ENCODE results near the gene LMNA.
"Not testable (repeated sequence)": the region's sequence is repeated elsewhere in the genome, so short reads cannot be mapped to it uniquely, and the experiment has no call there.

Gene LMNA

GRCh38 chr1:156121457-156121856, 6.9 kb downstream of the LMNA start:
- peaks cover 50% of the 10 kb centered on the region for H3K4me1 ChIP-seq
- no peaks in the 10 kb centered on the region for H3K9me3 ChIP-seq
- TF ChIP-seq CTCF (IDR thresholded peaks at IDR 0.05; ENCODE audit: low read depth, low read length): no peak
- no peak for DNase-seq
- H3K36me3 ChIP-seq: peaks cover 14% of the 10 kb centered on the region; the same call in 1 of the 2 replicates
- no peak overlapping the region for H3K4me3 ChIP-seq (ENCODE audit: low read depth, low read length)
- H3K27me3 ChIP-seq: no peaks in the 10 kb centered on the region

DNA sequence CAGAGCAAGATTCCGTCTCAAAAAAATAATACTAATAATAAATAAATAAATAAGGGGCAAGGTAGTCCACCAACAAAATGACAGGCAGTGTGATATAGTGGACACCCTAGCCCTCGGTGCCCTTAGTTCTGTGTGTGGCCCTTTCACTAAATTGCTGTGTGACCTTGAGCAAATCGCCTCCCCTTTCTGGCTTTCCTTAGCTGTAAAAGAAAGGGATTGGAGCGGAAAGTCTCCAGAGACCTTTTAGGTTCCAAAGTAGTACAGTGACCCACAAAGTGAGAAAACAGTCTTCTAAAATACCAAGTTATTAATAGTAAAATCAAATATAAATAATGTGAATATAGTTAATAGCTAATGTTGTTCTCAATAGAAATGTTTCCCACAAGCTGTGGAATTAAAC, 7.6 kb downstream of the LMNA start:
- no peaks in the 10 kb centered on the region for H3K9me3 ChIP-seq
- no peak for DNase-seq
- no peaks in the 10 kb centered on the region for H3K27me3 ChIP-seq
- H3K36me3 ChIP-seq: peaks cover 14% of the 10 kb centered on the region; the same call in 1 of the 2 replicates
- peak overlapping the region; percentile 8; the same call in 1 of the 2 replicates for H3K4me3 ChIP-seq (ENCODE audit: low read depth, low read length)
- peaks cover 56% of the 10 kb centered on the region for H3K4me1 ChIP-seq
- TF ChIP-seq CTCF (IDR thresholded peaks at IDR 0.05; ENCODE audit: low read depth, low read length): no peak

DNA sequence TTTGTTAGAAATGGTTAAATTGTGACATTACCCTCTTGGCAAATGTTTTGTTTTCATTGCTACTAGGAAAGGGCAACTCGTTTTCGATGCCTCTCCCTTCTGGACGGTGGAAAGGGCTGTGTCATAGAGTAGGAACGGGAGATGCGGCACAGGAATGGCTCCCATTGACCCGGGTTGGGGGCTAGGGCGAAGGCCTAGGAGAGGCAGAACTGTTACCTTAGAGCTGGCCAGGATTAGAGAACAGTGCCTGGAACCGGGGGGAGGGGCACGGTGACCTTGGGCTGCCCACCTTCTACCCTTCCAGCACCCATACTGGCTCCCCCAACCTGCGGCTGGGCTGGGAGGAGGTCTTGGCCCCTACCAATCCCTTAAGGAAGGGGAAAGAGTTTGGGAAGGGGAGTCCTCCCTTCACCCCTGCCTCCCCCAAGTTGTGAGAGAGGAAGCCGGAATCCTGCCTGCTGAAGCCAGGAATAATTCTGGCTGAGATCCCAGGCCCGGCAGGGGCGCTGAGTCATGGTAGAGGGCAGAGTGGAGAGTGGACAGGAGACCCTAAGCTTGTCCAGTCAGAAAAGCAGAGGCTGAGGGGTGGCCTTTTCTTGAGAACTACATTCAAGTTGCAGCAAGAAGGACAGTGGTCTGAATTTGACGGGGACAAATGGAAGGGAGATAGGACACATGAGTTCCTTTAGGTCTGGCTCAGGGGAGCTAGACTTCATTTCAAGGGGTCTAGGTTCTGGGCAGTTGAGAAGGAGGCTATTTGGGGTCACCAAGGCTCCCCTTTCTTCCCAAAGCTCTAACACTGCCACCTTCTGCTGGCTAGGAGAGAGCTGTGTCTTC, 8.2 kb downstream of the LMNA start:
- H3K9me3 ChIP-seq: no peaks in the 10 kb centered on the region
- peaks cover 15% of the 10 kb centered on the region for H3K36me3 ChIP-seq
- H3K4me1 ChIP-seq: peaks cover 57% of the 10 kb centered on the region
- peak overlapping the region; percentile 8 for H3K4me3 ChIP-seq (ENCODE audit: low read depth, low read length)
- H3K27me3 ChIP-seq: no peaks in the 10 kb centered on the region
- TF ChIP-seq CTCF (IDR thresholded peaks at IDR 0.05; ENCODE audit: low read depth, low read length): no peak
- DNase-seq: peak; percentile 66

GRCh38 chr1:156123356-156124196, 9.1 kb downstream of the LMNA start:
- peak; percentile 44 for TF ChIP-seq CTCF (IDR thresholded peaks at IDR 0.05; ENCODE audit: low read depth, low read length)
- no peaks in the 10 kb centered on the region for H3K9me3 ChIP-seq
- peak overlapping the region; percentile 8 for H3K4me3 ChIP-seq (ENCODE audit: low read depth, low read length)
- peaks cover 59% of the 10 kb centered on the region for H3K4me1 ChIP-seq
- peak; percentile 96 for DNase-seq
- no peaks in the 10 kb centered on the region for H3K27me3 ChIP-seq
- peaks cover 11% of the 10 kb centered on the region for H3K36me3 ChIP-seq

DNA sequence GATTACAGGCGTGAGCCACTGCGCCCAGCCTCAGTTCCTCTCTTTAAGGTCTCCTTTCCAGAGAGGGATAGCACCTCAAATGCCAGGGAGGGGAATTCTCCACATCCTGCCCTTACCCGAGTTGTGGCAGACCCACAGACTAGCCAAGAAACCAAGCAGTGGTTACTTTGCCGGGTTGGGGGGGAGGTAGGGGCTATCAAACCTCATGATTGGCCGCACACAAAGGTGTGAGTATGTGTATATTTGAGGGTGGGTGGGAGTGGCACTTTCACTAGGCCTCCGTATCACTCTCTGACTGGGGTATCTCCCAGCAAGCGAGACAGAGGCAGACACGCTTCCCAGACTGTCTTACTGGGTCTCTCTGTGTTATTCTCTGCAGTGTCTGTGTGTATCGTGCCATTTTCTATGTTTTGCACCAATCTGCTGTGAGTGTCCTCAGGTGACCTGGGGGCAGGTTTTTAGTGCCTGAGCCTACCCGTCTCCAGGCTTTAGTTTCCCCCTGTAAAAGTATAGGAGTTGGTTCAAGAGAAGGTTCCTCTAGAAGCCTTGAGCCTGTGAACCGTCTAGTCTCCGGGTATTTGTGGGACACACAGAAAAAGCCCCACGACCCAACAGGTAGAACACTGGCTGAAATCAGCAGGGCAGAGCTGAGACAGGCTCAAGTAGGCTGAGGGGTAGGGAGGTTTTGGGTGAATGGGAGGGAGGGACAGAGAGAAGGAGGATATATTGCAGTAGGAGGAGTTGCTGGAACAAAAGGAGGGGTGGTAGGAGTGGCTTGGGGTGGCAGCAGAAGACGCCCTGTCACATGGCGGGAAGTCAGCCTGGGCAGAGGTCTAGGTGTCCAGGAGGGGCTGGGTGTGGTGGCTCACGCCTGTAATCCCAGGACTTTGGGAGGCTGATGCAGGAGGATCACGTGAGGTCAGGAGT, 10.3 kb downstream of the LMNA start:
- TF ChIP-seq CTCF (IDR thresholded peaks at IDR 0.05; ENCODE audit: low read depth, low read length): no peak
- H3K4me3 ChIP-seq (ENCODE audit: low read depth, low read length): no peak overlapping the region
- peaks cover 69% of the 10 kb centered on the region for H3K4me1 ChIP-seq
- no peaks in the 10 kb centered on the region for H3K9me3 ChIP-seq
- DNase-seq: no peak
- H3K36me3 ChIP-seq: peaks cover 9% of the 10 kb centered on the region
- no peaks in the 10 kb centered on the region for H3K27me3 ChIP-seq

DNA sequence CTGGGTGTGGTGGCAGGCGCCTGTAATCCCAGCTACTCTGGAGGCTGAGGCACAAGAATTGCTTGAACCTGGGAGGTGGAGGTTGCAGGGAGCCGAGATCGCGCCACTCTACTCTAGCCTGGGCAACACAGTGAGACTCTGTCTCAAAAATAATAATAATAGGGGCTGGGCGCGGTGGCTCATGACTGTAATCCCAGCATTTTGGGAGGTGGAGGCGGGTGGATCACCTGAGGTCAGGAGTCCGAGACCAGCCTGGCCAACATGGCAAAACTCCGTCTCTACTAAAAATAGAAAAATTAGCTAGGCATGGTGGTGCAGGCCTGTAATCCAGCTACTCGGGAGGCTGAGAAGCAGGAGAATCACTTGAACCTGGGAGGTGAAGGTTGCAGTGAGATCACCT, 11.0 kb downstream of the LMNA start:
- DNase-seq: not testable (repeated sequence)
- H3K4me1 ChIP-seq: peaks cover 70% of the 10 kb centered on the region

More for the DNA sequence above, 11.0 kb downstream of the LMNA start:
- H3K36me3 ChIP-seq; H3K4me3 ChIP-seq (ENCODE audit: low read depth, low read length); H3K9me3 ChIP-seq; H3K27me3 ChIP-seq: not testable (repeated sequence)

All from BE2C (cell line).